ENCODE results near the gene TMEM125.
A peak's percentile ranks its signal among the peaks of the same experiment; 100 is the strongest.

DNA sequence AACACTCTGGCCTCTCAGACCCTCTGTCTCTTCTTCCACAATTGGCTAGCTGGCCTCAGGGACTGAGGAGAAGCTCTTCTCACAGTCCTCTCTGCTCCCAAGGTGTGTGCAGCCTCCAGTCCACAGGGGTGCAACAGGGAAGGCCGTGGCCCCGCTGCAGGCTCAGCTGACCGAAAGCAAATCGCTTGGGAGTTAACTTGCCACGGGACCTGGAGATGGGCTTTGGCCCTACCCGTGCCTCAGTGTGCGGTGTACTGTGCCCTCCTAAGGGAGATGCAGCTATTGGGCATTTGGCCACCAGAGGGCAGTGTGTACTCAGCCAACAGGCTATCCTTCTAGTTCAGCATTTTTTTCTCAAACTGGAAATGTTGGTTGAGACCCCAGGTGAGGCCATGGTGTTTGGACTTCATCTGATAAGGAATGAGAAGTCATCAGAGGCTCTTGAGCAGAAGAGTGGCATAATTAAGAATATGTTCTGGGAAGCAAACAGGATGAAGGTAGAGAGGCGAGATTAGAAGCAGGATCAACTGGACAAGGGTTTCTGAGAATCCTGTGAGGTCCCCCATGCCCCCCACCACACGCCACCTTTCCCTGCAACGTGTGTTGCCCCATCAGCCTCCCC lies 42.5 kb upstream of the TMEM125 start:
- TF ChIP-seq, protein P1, sequence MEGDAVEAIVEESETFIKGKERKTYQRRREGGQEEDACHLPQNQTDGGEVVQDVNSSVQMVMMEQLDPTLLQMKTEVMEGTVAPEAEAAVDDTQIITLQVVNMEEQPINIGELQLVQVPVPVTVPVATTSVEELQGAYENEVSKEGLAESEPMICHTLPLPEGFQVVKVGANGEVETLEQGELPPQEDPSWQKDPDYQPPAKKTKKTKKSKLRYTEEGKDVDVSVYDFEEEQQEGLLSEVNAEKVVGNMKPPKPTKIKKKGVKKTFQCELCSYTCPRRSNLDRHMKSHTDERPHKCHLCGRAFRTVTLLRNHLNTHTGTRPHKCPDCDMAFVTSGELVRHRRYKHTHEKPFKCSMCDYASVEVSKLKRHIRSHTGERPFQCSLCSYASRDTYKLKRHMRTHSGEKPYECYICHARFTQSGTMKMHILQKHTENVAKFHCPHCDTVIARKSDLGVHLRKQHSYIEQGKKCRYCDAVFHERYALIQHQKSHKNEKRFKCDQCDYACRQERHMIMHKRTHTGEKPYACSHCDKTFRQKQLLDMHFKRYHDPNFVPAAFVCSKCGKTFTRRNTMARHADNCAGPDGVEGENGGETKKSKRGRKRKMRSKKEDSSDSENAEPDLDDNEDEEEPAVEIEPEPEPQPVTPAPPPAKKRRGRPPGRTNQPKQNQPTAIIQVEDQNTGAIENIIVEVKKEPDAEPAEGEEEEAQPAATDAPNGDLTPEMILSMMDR (IDR thresholded peaks at IDR 0.05): peak; percentile 93
- TF ChIP-seq TP53 (CRISPR knock-in tag; IDR thresholded peaks at IDR 0.05): no peak
- TF ChIP-seq CBFB (CRISPR knock-in tag; IDR thresholded peaks at IDR 0.05; ENCODE audit: low read depth): no peak
- TF ChIP-seq, protein P2, sequence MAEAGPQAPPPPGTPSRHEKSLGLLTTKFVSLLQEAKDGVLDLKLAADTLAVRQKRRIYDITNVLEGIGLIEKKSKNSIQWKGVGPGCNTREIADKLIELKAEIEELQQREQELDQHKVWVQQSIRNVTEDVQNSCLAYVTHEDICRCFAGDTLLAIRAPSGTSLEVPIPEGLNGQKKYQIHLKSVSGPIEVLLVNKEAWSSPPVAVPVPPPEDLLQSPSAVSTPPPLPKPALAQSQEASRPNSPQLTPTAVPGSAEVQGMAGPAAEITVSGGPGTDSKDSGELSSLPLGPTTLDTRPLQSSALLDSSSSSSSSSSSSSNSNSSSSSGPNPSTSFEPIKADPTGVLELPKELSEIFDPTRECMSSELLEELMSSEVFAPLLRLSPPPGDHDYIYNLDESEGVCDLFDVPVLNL (CRISPR knock-in tag; IDR thresholded peaks at IDR 0.05; ENCODE audit: borderline replicate concordance, low read depth): no peak
- no peak for TF ChIP-seq FOXJ3 (CRISPR knock-in tag; IDR thresholded peaks at IDR 0.05; ENCODE audit: borderline replicate concordance)
- no peak for TF ChIP-seq CDX4 (CRISPR knock-in tag; IDR thresholded peaks at IDR 0.05; ENCODE audit: borderline replicate concordance)
- no peak for TF ChIP-seq NFYB (CRISPR knock-in tag; conservative IDR thresholded peaks at IDR 0.05; ENCODE audit: low read depth)
- no peak for TF ChIP-seq ETV6 (CRISPR knock-in tag; IDR thresholded peaks at IDR 0.05)
- no peak for TF ChIP-seq TEAD4 (CRISPR knock-in tag; IDR thresholded peaks at IDR 0.05)
- TF ChIP-seq TEAD1 (CRISPR knock-in tag; IDR thresholded peaks at IDR 0.05): no peak
- no peak for TF ChIP-seq ERG (CRISPR knock-in tag; IDR thresholded peaks at IDR 0.05)

Measured in WTC11 (cell line).